CD1c-positive myeloid dendritic cell (primary cell): Measurements from ENCODE around the gene MTA3.

ENCODE experiments used
- DNase-seq: peaks from one replicate; pipeline ENCODE4 v3.0.0-alpha.2; 2016; ENCODE audit errors: extremely low spot score

Gene MTA3

DNA sequence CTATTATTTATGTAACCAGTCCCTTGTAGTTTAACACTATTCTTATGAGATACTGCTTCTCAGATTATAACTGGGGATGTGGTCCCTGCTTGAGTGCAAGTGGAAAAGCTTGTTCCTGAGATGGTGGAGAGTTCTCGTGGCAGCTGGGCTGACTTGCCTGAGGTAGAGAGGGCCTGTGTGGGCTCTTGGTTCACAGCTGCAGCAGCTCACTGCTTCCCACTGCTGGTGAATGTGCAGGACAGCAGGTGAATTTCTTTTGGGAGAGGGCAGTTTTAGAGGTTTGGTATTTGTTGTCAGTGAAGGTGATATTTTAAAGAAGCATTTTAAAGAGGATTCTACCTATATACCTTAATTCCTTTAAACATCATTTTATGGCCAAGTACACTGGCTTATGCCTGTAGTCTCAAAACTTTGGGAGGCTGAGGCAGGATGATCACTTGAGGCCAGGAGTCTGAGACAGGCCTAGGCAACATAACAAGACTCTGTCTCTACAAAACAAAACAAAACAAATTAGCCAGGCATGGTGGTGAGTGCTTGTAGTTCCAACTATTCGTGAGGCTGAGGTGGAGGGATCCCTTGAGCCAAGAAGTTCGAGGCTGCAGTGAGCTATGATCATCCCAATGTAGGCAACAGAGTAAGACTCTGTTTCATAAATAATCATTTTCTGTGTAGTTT lies 94.8 kb downstream of the MTA3 start:
- peak; percentile 74 for DNase-seq

DNA sequence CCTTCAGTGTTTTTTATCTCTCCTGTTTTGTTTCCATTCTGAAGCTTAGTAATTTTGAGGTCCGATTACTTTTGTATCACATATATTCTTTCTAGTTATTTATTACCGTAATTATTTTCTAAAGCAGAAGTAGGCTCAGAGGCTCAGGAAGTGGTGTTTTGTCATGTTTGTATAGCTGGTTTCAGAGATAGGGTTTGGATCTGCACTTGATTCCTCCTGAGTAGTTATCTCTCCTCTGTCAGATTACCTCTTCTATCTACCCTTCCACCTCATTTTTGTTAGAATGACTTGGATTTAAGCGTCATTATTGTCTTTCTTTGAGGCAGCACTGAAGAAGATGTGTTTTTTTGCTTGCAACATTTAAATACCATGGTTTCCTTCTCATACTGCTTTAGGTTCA lies 95.4 kb downstream of the MTA3 start:
- DNase-seq, result peak; percentile 19

DNA sequence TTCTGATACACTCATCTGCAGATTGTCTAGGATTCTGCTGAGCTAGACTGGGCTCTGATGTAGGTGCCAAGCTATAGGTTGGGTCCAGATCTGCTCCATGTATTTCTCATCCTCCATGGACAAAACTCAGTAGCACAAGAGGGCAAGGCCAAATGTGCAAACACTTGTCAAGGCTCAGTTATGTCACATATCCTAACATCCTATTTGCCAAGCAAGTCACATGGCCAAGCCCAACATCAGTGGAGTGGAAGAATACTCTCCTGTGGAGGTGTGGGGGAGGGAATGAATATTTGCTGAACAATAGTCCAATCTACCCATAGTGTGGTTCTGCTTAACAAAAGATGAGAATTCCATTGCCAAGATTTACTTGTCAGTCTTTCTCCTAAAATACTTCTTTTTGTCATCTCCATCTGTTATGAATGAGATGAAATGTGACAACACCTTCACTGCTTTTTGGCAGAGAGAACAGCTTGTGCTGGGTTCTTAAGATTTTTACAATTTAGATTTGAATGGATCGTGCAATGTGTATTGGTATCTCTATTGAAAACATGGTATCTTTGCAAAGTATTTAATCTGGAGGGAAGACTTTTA lies 105.7 kb downstream of the MTA3 start:
- DNase-seq, result no peak

DNA sequence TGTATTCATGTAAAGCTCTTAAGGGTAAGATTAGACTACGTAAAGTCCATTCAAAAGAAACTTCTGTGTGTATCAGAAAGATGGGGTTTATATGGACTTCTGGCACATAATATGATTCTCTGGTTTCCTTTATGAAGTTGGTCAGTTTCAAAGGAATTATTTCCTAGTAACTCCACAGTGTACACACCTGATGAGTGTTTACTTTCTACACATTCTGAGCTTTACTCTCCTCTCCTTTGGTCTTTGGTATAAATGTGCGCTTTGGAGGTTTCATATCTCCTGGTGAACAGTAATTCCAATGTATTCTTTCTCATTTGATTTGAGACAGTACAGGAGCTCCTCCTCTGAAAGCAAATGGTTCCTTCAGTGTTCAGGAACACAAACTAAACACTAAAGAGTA lies 107.4 kb downstream of the MTA3 start:
- DNase-seq, result no peak

DNA sequence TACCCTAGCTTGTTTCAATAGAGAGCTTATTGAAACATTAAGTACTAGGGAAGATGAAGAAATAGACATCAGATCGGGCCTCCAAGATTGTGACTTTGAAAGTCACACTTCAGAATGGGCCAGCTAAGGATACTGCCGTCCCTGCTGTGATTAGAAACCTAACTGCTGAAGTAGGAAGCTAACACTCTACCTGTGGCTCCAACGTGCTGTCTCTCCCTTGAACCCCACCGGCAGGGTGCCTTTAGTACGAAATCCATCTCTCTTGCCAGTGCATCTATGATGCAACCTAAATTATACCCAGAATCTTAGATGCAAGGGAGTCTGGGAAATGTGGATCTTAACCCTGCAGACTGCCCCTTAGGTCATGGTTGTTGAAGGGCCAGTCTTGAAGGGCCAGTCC lies 116.9 kb downstream of the MTA3 start:
- DNase-seq, result no peak

DNA sequence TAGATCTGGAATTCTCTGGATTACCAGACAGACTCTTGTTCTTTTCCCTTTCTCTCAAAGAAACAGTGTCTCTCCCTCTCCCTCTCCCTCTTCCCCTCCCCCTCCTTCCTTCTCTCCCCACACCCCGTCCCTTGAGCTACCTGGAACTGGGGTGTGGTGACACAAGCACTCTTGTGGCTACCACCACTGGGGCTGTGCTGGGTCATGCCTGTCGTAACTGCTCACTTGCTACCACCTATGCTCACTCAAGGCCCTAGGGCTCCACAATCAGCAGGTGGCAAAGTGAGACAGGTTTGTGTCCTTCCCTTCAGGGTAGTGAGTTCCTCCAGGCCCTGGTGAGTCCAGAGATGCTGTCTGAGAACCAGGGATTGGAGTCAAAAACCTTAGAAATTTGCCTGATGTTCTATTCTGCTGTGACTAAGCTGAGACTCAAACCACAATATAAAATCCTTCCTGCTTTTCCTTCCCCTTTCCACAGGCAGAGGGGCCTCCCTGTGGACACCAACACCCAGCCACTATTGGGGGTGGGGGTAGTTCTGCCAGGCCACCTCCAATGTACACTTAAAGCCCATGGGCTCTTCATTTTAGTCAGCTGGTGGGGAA lies 124.7 kb downstream of the MTA3 start:
- peak; percentile 50 for DNase-seq

DNA sequence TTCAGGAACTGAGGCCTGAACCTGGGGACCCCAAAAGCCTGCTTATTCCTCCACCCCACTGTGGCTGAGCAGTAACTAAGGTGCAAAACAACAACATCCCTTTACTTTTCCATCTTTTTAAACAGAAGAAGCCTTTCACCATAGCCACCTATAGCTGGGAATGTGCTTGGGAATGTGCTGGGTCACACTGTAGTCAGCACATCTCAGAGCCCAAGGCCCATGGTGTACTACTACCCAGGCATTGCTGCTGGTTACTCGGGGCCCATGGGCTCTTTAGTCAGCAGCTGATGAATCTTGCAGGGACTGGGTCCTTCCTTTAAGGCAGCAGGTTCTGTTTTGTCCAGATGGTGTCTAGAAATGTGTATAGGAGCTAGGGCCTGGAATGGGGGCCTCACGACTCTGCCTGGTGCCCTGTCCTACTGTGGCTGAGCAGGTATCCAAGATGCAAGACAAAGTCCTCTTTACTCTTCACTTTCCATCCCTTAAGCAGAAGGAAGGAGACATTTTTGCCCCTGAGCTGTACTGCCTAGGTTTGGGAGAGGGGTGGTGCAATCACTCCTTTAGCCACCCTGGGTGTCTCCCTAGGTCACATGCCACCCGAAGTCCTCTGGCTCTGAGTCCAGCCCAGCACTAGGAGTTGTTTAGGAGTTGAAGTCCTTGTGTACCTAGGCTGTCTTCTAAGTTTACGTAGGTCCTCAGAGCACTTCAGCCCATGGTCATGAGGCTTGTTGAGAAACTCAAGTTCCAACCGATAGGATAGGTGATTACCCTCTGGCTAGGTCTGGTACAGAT lies 125.5 kb downstream of the MTA3 start:
- no peak for DNase-seq

DNA sequence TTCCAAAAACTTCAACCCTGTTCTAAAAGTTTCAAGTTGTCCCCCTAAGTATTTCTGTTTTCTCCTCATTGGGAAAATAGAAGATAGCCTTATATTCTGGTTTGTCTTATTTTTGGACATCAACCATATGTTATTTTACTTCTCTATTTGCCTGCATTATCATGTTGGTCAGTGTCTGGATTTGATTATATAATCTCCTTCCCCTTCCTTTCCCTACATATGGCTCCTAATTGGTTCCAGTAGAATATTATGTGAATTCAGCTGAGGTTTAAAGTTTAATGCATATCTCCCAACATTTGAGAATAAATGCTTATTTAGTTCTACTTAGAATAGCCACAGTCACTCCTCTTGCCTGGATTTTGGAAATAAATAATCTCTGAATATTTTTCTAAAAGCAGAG lies 128.6 kb downstream of the MTA3 start:
- DNase-seq, result no peak

DNA sequence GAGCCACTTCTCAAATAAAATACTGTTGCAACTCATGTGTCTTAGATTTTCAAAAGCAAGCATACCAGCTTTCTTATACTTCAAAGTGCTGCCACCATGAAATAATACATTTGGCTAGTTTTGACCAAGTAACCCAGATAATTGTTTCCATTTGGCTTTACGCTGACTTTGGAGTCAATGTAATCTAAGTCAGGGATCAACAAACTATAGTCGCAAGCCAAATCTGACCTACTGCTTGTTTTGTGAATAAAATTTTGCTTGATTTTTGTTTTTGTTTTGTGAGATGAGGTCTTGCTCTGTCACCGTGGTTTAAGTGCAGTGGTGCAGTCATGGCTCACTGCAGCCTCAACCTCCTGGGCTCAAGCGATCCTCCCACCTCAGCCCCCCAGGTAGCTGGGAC lies 130.5 kb downstream of the MTA3 start:
- DNase-seq, result no peak

DNA sequence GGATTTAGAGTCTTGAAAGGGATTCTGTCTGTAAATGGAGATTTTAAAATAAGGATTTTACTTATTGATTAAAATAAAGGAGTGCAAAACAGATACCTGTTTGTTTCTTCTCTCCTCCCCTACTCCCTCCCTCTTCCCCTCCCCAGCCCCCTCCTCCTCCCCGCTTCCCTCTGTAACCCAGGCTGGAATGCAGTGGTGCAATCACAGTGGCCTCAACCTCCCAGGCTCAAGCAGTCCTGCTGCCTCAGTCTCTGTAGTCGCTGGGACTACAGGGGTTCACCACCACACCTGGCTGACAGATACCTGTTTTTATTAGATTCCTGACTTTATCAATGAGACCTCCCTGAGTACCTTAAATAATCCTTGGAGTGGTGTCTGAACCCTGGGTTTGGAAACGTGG lies 138.4 kb downstream of the MTA3 start:
- no peak for DNase-seq

DNA sequence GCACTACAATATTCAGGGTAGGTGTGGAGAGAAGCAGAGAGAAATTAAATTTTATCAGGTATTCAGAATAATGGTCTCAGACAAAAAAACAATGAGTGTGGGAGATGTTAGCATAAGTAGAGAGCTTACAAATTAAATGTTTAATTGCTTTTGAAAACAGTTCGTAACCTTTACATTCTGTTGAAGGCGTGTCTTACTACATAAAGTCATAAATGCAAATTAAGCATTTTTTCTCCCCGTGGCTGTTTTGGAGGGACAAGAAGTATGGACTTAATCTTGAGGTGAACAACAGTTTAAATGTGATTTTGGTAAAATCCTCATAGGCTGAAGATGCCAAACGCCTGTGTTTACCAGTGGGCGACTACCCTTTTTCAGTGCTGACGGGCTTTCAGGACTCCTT lies 139.7 kb downstream of the MTA3 start:
- no peak for DNase-seq

DNA sequence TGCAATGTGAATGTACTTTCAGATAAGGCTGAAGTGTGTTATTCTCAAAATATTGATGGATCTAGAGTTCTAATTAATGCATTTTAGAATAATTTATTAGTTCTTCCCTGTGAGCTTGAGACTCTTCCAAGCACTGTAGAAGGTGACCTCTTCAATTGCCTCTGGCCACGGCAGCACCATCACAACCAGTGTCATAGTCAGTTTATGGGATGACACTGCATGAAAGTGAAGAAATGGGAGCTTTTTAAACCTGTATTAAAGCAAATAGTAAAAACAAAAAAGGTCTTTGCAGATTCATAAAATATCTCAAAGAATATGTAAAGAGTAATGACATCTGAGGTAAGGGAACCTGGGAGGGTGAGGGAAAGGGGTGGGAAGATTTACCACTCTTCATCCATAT lies 143.5 kb downstream of the MTA3 start:
- no peak for DNase-seq

DNA sequence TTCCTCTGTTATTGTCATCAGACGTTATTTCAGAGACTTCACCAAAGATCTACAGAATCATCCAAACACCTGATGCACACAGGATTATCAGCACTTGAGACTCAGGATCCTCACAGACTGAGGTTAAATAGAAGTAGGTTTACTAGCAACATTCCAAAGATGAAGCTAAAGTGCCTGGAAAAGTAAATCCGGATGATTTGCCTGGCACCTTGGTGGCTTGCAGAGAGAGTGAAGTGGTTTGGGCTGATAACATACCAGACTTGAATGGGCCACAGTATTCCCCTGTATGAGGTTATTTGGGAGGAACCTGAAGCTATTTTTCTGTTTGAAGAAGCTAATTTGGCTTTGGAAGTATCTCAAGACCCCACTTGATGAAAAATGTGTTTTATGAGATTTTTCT lies 144.5 kb downstream of the MTA3 start:
- DNase-seq, result no peak

DNA sequence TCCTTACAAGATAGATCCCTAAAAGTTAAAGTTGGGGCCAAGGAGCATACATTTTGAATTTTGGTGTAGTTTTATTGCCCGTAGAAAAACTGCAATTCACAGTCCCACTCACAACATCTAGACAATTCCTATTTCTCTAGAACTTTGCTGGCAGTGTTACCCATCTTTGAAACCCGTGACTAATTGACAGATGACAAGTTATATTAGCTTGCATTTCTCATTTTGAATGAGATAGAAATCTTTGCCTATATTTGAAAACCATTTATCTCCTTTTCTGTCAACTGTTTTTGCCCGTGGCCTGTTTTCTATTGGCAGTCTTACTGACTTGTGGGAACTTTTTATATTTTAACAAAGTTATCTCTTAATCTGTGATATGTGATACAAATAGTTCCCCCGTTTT lies 145.5 kb downstream of the MTA3 start:
- DNase-seq, result no peak

DNA sequence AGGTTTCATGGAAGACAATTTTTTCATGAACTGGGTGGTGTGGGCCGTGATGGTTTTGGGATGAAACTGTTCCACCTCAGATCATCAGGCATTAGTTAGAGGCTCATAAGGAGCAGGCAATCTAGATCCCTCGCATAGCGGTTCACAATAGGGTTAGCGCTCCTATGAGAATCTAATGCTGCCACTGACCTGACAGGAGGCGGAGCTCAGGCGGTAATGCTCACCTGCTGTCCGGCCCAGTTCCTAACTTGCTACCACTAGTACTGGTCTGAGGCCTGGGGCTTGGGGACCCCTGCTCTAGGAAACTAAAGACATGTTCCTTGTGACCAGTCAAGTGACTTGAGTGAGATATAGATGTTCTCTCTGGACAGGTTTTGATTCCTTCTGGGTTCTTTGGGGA lies 146.3 kb downstream of the MTA3 start:
- no peak for DNase-seq

DNA sequence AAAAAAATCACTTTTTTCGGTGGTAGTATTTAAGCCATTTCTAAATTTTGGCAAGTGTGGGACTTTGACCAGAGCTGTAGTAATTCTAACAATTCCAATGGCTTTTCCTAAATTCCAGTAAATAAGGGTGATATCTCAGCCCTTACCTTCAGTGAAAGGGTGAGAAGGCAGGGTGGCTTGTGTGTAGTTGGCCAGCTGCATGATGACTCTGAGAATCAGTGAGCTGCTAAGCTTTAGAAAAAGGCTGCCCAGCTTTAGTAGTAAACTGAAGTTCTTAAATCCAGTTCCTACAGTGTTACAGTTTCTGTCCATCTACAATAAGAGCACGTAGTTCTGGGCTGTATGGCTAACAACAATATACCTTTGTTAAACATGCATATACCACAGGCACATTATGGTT lies 153.5 kb downstream of the MTA3 start:
- DNase-seq, result no peak

DNA sequence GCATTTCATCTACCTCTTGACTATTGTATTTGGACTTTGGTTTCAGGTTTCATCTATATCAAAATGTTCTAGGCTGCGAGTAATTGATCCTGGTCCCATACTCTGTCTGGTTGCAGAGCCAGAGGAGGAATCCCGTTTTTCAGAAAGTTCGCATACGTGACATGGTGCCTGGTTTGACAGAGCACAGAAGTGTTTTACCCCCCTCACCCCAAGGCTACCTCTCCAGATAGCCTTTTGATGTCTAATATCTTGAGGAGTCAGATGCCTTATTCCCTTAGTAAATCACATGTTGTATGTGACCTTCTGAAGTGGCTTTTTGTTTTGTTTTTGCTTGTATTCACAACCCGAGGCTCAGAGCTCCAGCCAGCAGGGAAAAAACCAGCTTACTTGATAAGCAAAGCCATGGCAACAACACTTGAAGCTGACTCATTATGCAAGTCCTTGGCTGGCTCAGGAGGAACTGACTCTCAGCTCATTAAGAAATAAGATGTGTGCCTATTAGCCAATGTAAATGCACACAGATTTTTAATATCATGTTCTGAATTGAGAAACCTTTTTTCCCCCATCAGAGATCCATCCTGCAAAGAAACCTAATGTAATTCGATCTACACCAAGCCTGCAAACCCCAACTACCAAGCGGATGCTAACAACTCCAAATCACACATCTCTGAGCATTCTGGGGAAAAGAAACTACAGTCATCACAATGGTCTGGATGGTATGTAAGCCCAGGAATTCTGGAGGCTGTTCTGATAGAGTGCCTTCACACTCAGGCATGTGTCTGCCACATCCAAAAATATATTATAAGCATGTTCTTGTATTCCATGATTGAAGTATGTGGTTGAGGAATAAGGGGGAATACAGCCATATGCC lies 154.1 kb downstream of the MTA3 start:
- DNase-seq, result peak; percentile 95

DNA sequence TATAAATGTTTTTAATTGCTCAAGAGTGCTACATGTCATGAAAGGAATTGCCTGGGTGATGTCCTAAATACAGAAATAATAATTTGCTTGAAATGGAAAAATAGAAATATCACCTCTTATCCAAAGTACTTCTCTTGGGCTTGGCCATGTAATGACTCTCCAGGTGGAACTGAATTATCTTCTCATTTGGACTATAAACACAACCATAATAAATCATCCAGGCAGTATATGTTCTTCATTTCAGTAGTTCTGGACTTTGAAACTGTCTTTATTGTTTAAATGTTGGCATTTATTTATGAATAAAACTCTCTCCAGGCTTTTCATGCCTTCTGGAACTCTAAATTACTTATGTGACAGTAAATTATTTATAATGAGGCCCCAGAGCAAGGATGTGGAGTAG lies 155.0 kb downstream of the MTA3 start:
- DNase-seq, result no peak

DNA sequence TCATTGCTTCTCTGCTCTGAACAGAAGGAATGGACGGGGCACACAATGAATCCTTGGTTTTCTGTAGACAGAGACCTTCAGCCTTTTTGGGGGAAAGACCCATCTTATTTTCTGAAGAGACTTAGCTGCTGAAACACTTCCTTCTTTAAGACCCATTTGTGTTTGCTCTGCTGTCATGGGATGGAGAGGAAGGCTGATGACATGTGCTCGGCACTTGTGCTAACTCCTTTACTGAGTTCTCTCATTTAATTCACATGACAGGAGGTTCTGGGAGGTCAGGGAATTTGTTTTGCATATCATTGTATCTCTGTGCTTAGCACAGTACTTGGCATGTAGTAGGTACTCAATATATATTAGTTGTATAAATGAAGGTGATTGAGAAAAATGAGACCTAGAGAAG lies 156.5 kb downstream of the MTA3 start:
- peak; percentile 50 for DNase-seq

DNA sequence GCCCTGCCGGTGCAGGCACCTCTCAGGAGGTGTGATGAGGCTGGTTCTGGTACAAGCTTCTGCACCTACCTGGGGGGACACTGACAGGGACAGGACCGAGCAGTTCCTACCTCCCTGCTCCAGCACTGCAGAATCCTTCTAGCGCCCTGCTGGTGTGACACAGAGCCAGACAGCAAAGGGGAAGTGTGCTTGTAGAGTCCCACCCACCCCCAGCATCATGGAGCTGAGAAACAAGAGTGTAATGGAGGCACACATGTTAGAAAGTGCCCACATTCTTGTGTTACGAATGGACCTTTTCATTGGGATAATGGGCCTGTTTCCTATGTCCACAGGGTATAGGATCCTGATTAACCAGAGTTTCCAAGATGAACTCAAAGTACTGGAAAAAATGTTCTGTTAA lies 157.2 kb downstream of the MTA3 start:
- peak; percentile 71 for DNase-seq

DNA sequence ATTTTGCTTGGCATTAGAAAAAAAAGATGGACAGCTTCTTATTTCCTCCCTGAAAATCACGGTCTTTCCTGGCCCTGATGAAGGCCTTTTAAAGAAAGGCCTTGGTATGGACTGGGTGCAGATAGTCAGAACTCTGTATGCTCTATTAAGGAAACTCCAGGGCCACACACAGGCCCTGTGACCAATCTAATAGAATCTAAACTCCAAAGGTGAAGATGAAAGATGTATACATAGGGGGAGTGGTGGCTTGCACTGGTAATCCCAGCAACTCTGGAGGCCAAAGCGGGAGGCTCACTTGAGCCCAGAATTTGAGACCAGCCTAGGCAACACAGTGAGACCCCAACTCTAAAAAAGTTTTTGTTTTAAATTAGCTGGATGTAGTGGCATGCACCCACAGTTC lies 158.2 kb downstream of the MTA3 start:
- no peak for DNase-seq

DNA sequence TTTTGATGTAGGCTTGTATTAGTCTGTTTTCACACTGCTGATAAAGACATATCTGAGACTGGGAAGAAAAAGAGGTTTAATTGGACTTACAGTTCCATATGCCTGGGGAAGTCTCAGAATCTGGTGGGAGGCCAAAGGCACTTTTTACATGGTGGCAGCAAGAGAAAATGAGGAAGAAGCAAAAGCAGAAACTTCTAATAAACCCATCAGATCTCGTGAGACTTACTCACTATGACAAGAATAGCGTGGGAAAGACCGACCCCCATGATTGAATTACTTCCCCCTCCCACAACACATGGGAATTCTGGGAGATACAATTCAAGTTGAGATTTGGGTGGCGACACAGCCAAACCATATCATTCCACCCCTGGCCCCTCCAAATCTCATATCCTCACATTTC lies 162.9 kb downstream of the MTA3 start:
- DNase-seq, result peak; percentile 67
